OCI-LY3 (cell line): ENCODE measurements around the gene PRDM12.

Experiments used
- H2AFZ ChIP-seq: fragments of 200-600, 300-600 bp; shearing (Covaris generic); 2 replicates; pipeline ENCODE4 v1.6.0; 2014; ENCODE audit warnings: antibody characterized with exemption, low read depth, low read length
- H3K27ac ChIP-seq: fragments of 200-600, 300-600 bp; sonication (generic); 2 replicates; pipeline ENCODE4 v1.5.1; 2014; ENCODE audit warnings: mild to moderate bottlenecking, low read length, moderate library complexity, mixed read lengths
- H3K27me3 ChIP-seq: fragments of 200-600, 300-600 bp; sonication (generic); 2 replicates; pipeline ENCODE4 v1.6.1; 2014; ENCODE audit warnings: low read depth, low read length, mixed read lengths
- H3K36me3 ChIP-seq: fragments of 200-600, 300-600 bp; sonication (generic); replicated peaks from 2 replicates; pipeline ENCODE3; 2014; ENCODE audit warnings: low read depth, low read length, mixed read lengths
- H3K4me1 ChIP-seq: fragments of 300-600, 200-600 bp; sonication (generic); 2 replicates; pipeline ENCODE4 v1.6.1; 2014; ENCODE audit warnings: low read length, mixed read lengths
- H3K4me2 ChIP-seq: fragments of 200-600, 300-600 bp; sonication (generic); 2 replicates; pipeline ENCODE4 v1.6.1; 2014; ENCODE audit warnings: low read length, mixed read lengths
- H3K4me3 ChIP-seq: fragments of 300-600, 200-600 bp; sonication (generic); 2 replicates; pipeline ENCODE4 v1.5.1; 2014; ENCODE audit warnings: antibody characterized with exemption, mild to moderate bottlenecking, low read length, moderate library complexity
- H3K79me2 ChIP-seq: fragments of 300-600, 200-600 bp; shearing (Covaris generic); 2 replicates; pipeline ENCODE4 v1.6.1; 2014; ENCODE audit warnings: mild to moderate bottlenecking, low read length, mixed read lengths
- H3K9ac ChIP-seq: fragments of 300-600, 200-600 bp; shearing (Covaris generic); 2 replicates; pipeline ENCODE4 v1.6.0; 2014; ENCODE audit warnings: mild to moderate bottlenecking, low read length, moderate library complexity
- H3K9me3 ChIP-seq: fragments of 200-600, 300-600 bp; shearing (Covaris generic); 2 replicates; pipeline ENCODE4 v1.6.1; 2014; ENCODE audit warnings: low read length, mixed read lengths; ENCODE audit not compliant: insufficient read depth
- H4K20me1 ChIP-seq: fragments of 200-600, 300-600 bp; sonication (generic); 2 replicates; pipeline ENCODE4 v1.6.1; 2016; ENCODE audit warnings: low read length, mixed read lengths; ENCODE audit not compliant: insufficient read depth
- EZH2phosphoT487 ChIP-seq: fragments of 200-600 bp; shearing (Covaris generic); IDR thresholded peaks from 2 replicates; pipeline ENCODE4 v1.6.1; 2018; ENCODE audit warnings: antibody characterized with exemption, mixed run types, low read depth
- TF ChIP-seq, protein P1 (sequence below): fragments of 200-600, 300-600 bp; sonication (generic); IDR thresholded peaks from 2 replicates; pipeline ENCODE4 v1.5.1; 2014; ENCODE audit warnings: antibody characterized with exemption, low read length, low read depth

The PRDM12 gene

DNA sequence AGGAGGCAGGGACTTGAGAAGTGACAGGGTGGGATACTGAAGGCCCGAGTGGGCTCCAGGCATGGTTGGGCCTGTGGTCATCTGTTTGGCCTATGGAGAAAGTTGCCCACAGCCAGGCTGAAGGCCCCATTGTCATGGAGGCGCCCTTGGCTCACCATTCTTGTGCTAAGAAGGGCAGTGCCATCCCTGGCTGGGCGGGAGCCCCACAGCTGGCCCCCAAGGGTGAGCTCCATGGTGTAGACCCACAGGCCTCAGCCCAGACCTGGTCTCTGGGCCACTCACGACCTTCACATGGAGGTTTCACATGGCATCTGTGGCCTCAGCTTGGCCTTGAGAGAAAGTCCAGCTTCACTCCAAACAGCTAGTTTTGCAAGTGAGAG is 34.3 kb upstream of the PRDM12 start:
- Histone ChIP-seq H3K9ac (no peak overlapping the region), H3K36me3 (peaks cover 46% of the 10 kb centered on the region)
- TF ChIP-seq, protein P1, sequence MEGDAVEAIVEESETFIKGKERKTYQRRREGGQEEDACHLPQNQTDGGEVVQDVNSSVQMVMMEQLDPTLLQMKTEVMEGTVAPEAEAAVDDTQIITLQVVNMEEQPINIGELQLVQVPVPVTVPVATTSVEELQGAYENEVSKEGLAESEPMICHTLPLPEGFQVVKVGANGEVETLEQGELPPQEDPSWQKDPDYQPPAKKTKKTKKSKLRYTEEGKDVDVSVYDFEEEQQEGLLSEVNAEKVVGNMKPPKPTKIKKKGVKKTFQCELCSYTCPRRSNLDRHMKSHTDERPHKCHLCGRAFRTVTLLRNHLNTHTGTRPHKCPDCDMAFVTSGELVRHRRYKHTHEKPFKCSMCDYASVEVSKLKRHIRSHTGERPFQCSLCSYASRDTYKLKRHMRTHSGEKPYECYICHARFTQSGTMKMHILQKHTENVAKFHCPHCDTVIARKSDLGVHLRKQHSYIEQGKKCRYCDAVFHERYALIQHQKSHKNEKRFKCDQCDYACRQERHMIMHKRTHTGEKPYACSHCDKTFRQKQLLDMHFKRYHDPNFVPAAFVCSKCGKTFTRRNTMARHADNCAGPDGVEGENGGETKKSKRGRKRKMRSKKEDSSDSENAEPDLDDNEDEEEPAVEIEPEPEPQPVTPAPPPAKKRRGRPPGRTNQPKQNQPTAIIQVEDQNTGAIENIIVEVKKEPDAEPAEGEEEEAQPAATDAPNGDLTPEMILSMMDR: no peak
- no peak for TF ChIP-seq EZH2phosphoT487

DNA sequence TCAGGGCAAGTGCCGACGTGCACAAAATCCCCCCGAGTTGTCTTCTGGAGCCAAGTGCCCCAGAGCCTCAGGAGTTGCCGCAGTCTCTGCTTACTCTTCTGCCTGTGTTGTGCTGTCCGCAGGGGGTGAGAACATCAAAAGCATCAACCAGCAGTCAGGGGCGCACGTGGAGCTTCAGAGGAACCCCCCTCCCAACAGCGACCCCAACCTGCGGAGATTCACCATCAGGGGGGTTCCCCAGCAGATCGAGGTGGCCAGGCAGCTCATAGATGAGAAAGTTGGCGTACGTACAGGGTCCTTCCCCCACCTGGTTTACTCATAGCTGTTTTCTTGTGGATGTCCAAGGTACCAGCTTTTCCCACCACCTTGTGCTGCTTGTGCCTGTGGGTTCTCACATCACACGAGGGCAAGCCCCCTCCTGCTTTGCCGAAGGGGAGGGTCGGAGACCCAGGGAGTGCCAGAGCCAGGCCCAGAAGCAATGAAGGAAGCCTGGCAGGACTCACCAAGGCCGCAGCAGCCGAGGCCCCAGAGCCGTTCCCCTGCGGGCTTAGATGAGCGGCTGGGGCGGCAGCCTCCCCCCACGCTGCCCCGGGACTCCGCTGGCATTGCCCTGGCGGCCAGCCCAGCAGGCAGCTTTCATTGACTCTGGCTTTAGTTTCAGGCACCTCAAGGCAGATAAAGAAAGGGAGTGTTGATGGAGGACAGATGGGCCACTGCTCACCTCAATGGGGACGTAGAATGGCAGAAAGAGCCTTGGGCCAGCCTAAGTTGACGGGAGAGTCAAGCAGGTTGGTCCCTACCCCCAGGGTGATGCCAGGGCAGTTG is 33.7 kb upstream of the PRDM12 start:
- no peaks in the 10 kb centered on the region for H3K27me3 ChIP-seq
- H3K9ac ChIP-seq: no peak overlapping the region
- no peaks in the 10 kb centered on the region for H3K9me3 ChIP-seq
- no peak overlapping the region for H3K4me3 ChIP-seq
- no peak overlapping the region for H3K4me2 ChIP-seq
- no peak overlapping the region for H3K27ac ChIP-seq
- peaks cover 11% of the 10 kb centered on the region for H3K4me1 ChIP-seq
- H4K20me1 ChIP-seq: no peaks in the 10 kb centered on the region
- no peak overlapping the region for H2AFZ ChIP-seq
- H3K36me3 ChIP-seq: peaks cover 41% of the 10 kb centered on the region
- TF ChIP-seq, protein P1: no peak
- no peak for TF ChIP-seq EZH2phosphoT487
- no peaks in the 10 kb centered on the region for H3K79me2 ChIP-seq

More for the DNA sequence above, 34.3 kb upstream of the PRDM12 start:
- Histone ChIP-seq H3K9me3 (no peaks in the 10 kb centered on the region), H2AFZ (no peak overlapping the region), H3K4me1 (peaks cover 16% of the 10 kb centered on the region), H4K20me1 (no peaks in the 10 kb centered on the region), H3K4me2 (no peak overlapping the region), H3K27ac (no peak overlapping the region), H3K79me2 (no peaks in the 10 kb centered on the region), H3K4me3 (no peak overlapping the region), H3K27me3 (no peaks in the 10 kb centered on the region)

DNA sequence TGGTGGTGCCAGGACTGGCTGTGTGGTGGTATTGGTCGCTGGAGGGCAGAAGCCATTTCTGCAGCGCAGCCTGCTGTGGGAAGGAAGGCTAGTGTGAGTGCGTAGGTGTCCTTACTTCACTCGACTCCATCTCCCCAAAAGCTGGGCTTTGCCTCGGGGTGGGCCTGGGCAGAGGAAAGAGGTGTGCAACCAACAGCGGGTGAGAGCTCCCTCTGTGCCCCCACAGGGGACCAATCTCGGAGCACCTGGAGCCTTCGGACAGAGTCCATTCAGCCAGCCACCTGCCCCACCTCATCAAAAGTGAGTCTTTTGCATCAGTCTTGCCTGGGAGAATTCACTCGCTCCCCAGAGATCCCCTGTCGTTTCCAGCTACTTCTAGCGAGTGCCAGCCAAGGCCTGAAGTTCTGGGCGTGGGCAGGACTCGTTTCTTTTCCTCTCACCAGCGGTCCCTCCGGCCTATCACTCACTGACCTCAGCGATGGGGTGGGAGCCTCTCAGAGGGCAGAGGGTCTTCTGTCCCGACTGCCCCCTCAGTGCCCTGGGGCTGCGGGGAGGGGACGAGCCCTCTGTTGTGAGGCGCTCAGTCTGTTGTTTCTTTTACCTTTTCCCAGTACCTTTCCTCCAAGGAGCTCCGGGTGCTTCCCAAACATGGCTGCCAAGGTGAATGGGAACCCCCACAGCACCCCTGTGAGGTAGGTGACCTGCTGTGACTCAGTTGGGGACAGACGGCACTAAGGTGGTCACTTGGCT is 32.9 kb upstream of the PRDM12 start:
- no peak overlapping the region for H3K27ac ChIP-seq
- no peaks in the 10 kb centered on the region for H4K20me1 ChIP-seq
- peaks cover 3% of the 10 kb centered on the region for H3K4me1 ChIP-seq
- H3K9me3 ChIP-seq: no peaks in the 10 kb centered on the region
- H2AFZ ChIP-seq: no peak overlapping the region
- no peak overlapping the region for H3K4me3 ChIP-seq
- H3K27me3 ChIP-seq: no peaks in the 10 kb centered on the region
- H3K9ac ChIP-seq: no peak overlapping the region
- H3K79me2 ChIP-seq: no peaks in the 10 kb centered on the region
- no peak for TF ChIP-seq EZH2phosphoT487
- no peak overlapping the region for H3K4me2 ChIP-seq
- peaks cover 38% of the 10 kb centered on the region for H3K36me3 ChIP-seq

DNA sequence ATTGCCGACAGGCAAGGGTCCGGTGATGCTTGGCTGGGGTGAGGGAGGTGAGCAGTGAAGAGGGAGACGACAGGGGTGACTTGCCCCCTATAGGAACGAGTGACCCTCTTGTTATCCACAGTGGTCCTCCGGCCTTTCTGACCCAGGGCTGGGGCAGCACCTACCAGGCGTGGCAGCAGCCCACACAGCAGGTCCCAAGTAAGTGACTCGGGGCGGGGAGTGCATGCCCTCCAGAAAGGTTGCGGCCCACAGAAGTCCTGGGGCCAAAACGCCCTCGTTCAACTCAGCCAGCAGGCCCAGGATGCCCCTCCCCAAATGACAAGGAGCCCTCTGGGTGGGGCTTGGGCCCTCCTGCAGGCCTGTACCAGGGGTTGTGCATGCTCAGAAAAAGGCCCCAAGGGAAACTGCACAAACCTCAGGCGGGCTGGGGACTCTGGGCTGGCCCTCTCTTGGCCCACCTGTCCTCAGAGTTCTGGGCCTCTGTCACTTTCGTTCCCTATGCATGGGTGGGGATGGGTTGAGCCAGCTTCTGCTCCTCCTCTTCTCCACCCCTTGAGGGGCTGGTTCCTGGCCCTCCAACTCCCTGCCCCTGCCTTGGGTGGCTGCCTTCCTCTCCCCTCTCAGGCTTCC is 32.2 kb upstream of the PRDM12 start:
- peaks cover 34% of the 10 kb centered on the region for H3K36me3 ChIP-seq
- H3K9ac ChIP-seq: no peak overlapping the region
- H2AFZ ChIP-seq: no peak overlapping the region
- TF ChIP-seq EZH2phosphoT487: no peak
- TF ChIP-seq, protein P1: no peak
- no peaks in the 10 kb centered on the region for H3K4me1 ChIP-seq
- H3K4me3 ChIP-seq: no peak overlapping the region
- no peaks in the 10 kb centered on the region for H4K20me1 ChIP-seq
- H3K79me2 ChIP-seq: no peaks in the 10 kb centered on the region
- no peak overlapping the region for H3K4me2 ChIP-seq
- H3K27me3 ChIP-seq: no peaks in the 10 kb centered on the region
- H3K9me3 ChIP-seq: no peaks in the 10 kb centered on the region
- no peak overlapping the region for H3K27ac ChIP-seq
